Gastroesophageal sphincter (tissue), 3 donors: Measurements from ENCODE around the gene PFKFB4.

ENCODE experiments used
- CTCF ChIP-seq, 4 experiments: fragments of 200-600 bp in 2 of 4; fragments of 450-650 bp in 2 of 4; sonication (generic) in 1 of 4; IDR thresholded peaks; one replicate each; pipeline ENCODE4 v1.5.1; 2017 to 2019; ENCODE audit warnings: antibody characterized with exemption in 4 of 4, mild to moderate bottlenecking in 2 of 4, moderate library complexity in 2 of 4
- EP300 ChIP-seq: sonication (generic); formaldehyde crosslinking; IDR thresholded peaks from one replicate; pipeline ENCODE4 v1.6.1; 2017; ENCODE audit warnings: antibody characterized with exemption, mild to moderate bottlenecking
- POLR2AphosphoS5 ChIP-seq: sonication (generic); formaldehyde crosslinking; IDR thresholded peaks from one replicate; pipeline ENCODE4 v1.6.1; 2017; ENCODE audit warnings: antibody characterized with exemption

- no peak for TF ChIP-seq POLR2AphosphoS5
- TF ChIP-seq CTCF (IDR thresholded peaks at IDR 0.05), result no peak
- TF ChIP-seq EP300, result no peak
Observed at GRCh38 chr3:48514431-48515227, 42.0 kb downstream of the PFKFB4 start.
